Choroid plexus epithelial cell (primary cell): ENCODE results near the gene LRRC74A.

Experiments
- DNase-seq: peaks from one replicate; pipeline ENCODE4 v3.0.0-alpha.2; 2010; ENCODE audit warnings: low read depth
- H3K4me3 ChIP-seq: 2 replicates; pipeline ENCODE4 v1.5.1; 2011; ENCODE audit warnings: low read depth, mild to moderate bottlenecking, control low read depth, low read length, moderate library complexity
- TF ChIP-seq, protein P1 (sequence below): conservative IDR thresholded peaks from 2 replicates; pipeline ENCODE4 v1.5.1; 2011; ENCODE audit warnings: low read depth, mild to moderate bottlenecking, control low read depth, inconsistent platforms, low read length, moderate library complexity

The LRRC74A gene

GRCh38 chr14:76808011-76808410 lies 18.2 kb upstream of the LRRC74A start:
- TF ChIP-seq, protein P1, sequence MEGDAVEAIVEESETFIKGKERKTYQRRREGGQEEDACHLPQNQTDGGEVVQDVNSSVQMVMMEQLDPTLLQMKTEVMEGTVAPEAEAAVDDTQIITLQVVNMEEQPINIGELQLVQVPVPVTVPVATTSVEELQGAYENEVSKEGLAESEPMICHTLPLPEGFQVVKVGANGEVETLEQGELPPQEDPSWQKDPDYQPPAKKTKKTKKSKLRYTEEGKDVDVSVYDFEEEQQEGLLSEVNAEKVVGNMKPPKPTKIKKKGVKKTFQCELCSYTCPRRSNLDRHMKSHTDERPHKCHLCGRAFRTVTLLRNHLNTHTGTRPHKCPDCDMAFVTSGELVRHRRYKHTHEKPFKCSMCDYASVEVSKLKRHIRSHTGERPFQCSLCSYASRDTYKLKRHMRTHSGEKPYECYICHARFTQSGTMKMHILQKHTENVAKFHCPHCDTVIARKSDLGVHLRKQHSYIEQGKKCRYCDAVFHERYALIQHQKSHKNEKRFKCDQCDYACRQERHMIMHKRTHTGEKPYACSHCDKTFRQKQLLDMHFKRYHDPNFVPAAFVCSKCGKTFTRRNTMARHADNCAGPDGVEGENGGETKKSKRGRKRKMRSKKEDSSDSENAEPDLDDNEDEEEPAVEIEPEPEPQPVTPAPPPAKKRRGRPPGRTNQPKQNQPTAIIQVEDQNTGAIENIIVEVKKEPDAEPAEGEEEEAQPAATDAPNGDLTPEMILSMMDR: no peak
- no peak for DNase-seq
- no peak overlapping the region for H3K4me3 ChIP-seq

GRCh38 chr14:76808990-76809389 lies 17.2 kb upstream of the LRRC74A start:
- no peak overlapping the region for H3K4me3 ChIP-seq
- no peak for DNase-seq
- TF ChIP-seq, protein P1: no peak

DNA sequence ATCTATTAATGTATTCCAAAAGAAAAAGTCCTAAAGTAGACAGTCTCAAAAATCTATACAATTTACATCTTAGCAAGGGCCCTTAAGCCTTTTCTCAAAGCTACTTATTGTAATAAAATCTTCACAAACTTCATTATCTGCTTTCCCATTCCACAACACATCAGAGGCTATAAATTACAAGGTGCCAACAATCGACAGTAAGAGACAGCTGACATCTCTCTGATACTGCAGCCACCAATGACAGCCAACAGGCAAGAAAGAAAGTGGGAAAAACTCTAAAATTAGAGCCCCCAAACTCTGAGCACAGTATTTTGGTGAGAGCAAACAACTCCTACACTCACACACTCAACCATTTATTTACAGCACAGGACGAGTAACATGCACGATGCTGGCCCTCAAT lies 15.7 kb upstream of the LRRC74A start:
- peak overlapping the region; percentile 83 for H3K4me3 ChIP-seq
- DNase-seq: no peak
- TF ChIP-seq, protein P1: no peak

DNA sequence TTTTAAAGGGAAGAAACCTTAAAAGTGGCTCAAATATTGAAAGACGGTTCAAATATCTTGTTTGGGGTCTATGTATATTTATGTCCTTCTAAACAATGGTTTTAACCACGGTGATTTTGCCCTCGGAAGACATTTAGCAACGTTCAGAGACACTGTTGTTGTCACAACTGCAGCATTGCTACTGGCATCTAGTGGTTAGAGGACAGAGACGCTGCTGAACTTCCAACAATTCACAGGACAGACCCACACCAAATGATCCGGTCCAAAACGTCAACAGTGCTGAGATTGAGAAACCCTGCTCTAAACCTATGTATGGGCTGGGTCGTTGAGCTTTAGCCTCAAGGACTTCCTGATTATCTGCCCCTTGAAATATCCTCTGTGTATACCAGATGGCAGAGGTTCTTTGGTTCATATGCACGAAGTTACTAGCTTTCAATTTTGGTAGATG lies 15.2 kb upstream of the LRRC74A start:
- DNase-seq: peak; percentile 54
- TF ChIP-seq, protein P1: peak; percentile 74

GRCh38 chr14:76811561-76811960 lies 14.6 kb upstream of the LRRC74A start:
- peak; percentile 30 for DNase-seq
- TF ChIP-seq, protein P1: no peak

More for the DNA sequence above, 15.2 kb upstream of the LRRC74A start:
- peak overlapping the region; percentile 83 for H3K4me3 ChIP-seq

GRCh38 chr14:76812093-76812421 lies 14.2 kb upstream of the LRRC74A start:
- H3K4me3 ChIP-seq: peak overlapping the region; percentile 83
- TF ChIP-seq, protein P1: no peak
- DNase-seq: no peak

More at GRCh38 chr14:76811561-76811960, 14.6 kb upstream of the LRRC74A start:
- H3K4me3 ChIP-seq: peak overlapping the region; percentile 83
